PC-9 (cell line): ENCODE measurements around the gene MSI2.

Experiments
- CTCF ChIP-seq: fragments of 200-600 bp; sonication (generic); conservative IDR thresholded peaks from 2 replicates; pipeline ENCODE4 v1.6.1; 2017; ENCODE audit warnings: mixed run types, antibody characterized with exemption, mild to moderate bottlenecking, moderate library complexity
- EZH2 ChIP-seq: fragments of 200-600 bp; sonication (generic); IDR thresholded peaks from 2 replicates; pipeline ENCODE4 v1.8.0; 2017; ENCODE audit warnings: antibody characterized with exemption, low read depth

GRCh38 chr17:57588086-57588485, 331.8 kb downstream of the MSI2 start:
- no peak for TF ChIP-seq CTCF
- TF ChIP-seq EZH2 = no peak
